Nephron progenitor cell (in vitro differentiated cells): ENCODE results near the gene CDC73.
"Not testable (repeated sequence)": the region's sequence is repeated elsewhere in the genome, so short reads cannot be mapped to it uniquely, and the experiment has no call there.

Experiments
- DNase-seq: peaks from one replicate; pipeline ENCODE4 v3.0.0; 2021
- H3K27ac Mint-ChIP-seq: 2 replicates; pipeline ENCODE4 v1.8.0; 2021; ENCODE audit warnings: mild to moderate bottlenecking, moderate library complexity, mixed read lengths
- H3K27me3 Mint-ChIP-seq: 2 replicates; pipeline ENCODE4 v1.8.0; 2021; ENCODE audit warnings: mild to moderate bottlenecking, low read depth, mixed read lengths; ENCODE audit not compliant: poor library complexity
- H3K36me3 Mint-ChIP-seq: 2 replicates; pipeline ENCODE4 v1.8.0; 2021; ENCODE audit warnings: low read depth, mixed read lengths
- H3K4me1 Mint-ChIP-seq: 2 replicates; pipeline ENCODE4 v1.8.0; 2021; ENCODE audit warnings: mixed read lengths
- H3K4me3 Mint-ChIP-seq: 2 replicates; pipeline ENCODE4 v1.8.0; 2021; ENCODE audit warnings: mild to moderate bottlenecking, moderate library complexity, mixed read lengths
- H3K9me3 Mint-ChIP-seq: 2 replicates; pipeline ENCODE4 v1.8.0; 2021; ENCODE audit warnings: mild to moderate bottlenecking, moderate library complexity, mixed read lengths
- TF ChIP-seq, protein P1 (sequence below): fragments of 200-600 bp; sonication (generic); IDR thresholded peaks from 2 replicates; pipeline ENCODE4 v1.5.0; 2021; ENCODE audit warnings: antibody characterized with exemption

CDC73 gene

DNA sequence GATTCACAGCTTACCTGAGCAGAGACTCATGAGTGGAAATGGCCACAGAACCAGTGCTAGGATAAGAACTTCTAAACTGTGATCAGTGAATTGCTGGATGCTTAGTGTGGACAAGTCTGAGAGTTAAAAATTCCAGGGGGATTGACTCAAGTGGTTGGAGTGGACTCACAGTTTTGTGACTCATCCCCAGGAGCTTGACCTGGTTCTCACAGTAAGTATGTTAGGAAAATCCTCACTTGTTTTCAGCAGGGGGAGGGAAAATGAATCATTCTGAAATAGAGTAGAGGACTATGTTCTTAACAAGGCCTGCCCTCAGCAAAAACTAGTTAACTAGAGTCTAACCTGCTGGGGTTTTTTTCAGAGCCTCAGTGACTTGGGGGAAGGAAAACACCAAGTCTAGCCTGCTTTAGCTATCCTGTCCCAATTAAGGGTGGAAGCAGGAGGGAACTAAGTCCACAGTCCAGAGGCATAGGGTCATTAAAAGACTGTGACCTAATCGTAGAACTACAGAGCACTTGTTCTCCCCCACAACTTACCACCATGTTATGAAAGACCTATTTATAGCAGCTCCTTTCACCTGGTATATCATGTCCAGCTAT, 6.1 kb upstream of the CDC73 start:
- no peak for DNase-seq
- TF ChIP-seq, protein P1, sequence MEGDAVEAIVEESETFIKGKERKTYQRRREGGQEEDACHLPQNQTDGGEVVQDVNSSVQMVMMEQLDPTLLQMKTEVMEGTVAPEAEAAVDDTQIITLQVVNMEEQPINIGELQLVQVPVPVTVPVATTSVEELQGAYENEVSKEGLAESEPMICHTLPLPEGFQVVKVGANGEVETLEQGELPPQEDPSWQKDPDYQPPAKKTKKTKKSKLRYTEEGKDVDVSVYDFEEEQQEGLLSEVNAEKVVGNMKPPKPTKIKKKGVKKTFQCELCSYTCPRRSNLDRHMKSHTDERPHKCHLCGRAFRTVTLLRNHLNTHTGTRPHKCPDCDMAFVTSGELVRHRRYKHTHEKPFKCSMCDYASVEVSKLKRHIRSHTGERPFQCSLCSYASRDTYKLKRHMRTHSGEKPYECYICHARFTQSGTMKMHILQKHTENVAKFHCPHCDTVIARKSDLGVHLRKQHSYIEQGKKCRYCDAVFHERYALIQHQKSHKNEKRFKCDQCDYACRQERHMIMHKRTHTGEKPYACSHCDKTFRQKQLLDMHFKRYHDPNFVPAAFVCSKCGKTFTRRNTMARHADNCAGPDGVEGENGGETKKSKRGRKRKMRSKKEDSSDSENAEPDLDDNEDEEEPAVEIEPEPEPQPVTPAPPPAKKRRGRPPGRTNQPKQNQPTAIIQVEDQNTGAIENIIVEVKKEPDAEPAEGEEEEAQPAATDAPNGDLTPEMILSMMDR, result no peak
- Mint-ChIP-seq H3K27me3 (peaks cover 9% of the 10 kb centered on the region), H3K27ac (no peak overlapping the region), H3K4me3 (no peak overlapping the region), H3K36me3 (no peaks in the 10 kb centered on the region), H3K4me1 (peaks cover 20% of the 10 kb centered on the region), H3K9me3 (no peaks in the 10 kb centered on the region)

DNA sequence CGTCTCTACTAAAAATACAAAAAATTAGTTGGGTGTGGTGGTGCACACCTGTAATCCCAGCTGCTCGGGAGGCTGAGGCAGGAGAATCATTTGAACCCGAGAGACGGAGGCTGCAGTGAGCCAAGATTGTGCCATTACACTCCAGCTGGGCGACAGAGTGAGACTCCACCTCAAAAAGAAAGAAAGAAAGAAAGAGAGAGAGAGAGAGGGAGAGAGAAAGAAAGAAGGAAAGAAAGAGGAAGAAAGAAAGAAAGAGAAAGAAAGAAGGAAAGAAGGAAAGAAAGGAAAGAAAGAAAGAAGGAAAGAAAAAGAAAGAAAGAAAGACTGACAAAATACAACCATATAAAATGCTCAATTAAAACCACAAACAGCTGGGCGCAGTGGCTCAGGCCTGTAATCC, 4.7 kb upstream of the CDC73 start:
- H3K27ac Mint-ChIP-seq, DNase-seq, H3K9me3 Mint-ChIP-seq, H3K36me3 Mint-ChIP-seq, H3K4me3 Mint-ChIP-seq: not testable (repeated sequence)
- Mint-ChIP-seq H3K27me3 (peaks cover 15% of the 10 kb centered on the region), H3K4me1 (peaks cover 16% of the 10 kb centered on the region)

DNA sequence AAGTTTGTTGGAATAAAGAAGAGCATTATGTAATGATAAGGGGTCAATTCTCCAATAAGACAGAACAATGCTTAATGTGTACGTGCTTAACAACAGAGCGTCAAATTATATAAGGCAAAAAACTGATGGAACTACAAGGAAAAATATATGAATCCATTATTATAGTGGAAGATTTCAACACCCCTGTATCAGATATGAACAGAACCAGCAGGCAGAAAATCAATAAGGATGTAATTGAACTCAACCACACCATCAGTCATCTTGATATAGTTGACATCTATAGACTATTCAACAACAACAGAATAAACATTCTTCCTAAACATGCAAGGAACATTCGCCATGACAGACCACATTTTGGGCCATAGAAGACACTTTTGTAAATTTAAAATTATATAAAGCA, 3.6 kb upstream of the CDC73 start:
- Mint-ChIP-seq H3K27me3 (peaks cover 15% of the 10 kb centered on the region), H3K36me3 (no peaks in the 10 kb centered on the region), H3K27ac (no peak overlapping the region), H3K4me1 (peaks cover 21% of the 10 kb centered on the region), H3K4me3 (no peak overlapping the region), H3K9me3 (no peaks in the 10 kb centered on the region)
- no peak for DNase-seq
- TF ChIP-seq, protein P1, result no peak

DNA sequence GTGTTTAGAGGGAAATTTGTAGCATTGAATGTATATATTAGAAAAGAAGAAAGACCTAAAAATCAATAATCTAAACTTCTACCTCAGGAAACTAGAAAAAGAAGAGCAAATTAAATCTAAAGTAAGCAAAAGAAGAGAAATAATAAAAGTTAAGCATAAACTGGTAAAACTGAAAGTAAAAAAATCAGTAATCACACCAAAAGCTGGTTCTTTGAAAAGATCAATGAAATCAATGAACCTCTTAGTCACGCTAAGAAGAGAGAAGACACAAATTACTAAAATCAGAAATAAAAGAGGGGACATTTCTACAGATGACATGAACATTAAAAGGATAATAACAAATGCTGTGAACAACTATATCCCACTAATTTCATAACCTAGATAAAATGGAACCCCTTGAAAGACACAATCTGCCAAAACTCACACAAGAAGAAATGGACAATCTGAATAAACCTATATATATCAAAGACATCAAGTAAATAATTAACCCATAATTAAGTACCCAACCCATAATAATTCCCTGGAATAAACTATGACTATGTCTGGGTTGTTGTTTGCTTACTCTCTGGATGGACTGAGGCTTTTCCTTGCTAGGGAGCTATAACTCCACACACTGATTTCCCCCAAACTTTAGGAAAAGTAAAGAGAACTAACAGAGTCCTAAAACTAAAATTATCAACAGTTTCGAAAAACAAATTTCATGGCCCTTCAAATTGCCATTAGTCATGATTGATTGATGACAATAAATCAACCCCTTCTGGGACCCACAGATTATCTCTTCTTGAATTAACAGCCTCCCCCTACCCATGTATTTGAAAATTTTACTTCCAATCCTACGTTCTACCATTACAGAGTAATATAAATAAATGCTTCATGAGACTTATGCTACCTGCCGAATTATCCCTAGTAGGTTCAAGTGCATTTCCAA, 2.8 kb upstream of the CDC73 start:
- Mint-ChIP-seq H3K4me3 (no peak overlapping the region), H3K27ac (no peak overlapping the region), H3K9me3 (no peaks in the 10 kb centered on the region), H3K4me1 (peaks cover 29% of the 10 kb centered on the region), H3K27me3 (peaks cover 15% of the 10 kb centered on the region), H3K36me3 (peaks cover under 1% of the 10 kb centered on the region)
- DNase-seq, result no peak
- TF ChIP-seq, protein P1, result no peak

DNA sequence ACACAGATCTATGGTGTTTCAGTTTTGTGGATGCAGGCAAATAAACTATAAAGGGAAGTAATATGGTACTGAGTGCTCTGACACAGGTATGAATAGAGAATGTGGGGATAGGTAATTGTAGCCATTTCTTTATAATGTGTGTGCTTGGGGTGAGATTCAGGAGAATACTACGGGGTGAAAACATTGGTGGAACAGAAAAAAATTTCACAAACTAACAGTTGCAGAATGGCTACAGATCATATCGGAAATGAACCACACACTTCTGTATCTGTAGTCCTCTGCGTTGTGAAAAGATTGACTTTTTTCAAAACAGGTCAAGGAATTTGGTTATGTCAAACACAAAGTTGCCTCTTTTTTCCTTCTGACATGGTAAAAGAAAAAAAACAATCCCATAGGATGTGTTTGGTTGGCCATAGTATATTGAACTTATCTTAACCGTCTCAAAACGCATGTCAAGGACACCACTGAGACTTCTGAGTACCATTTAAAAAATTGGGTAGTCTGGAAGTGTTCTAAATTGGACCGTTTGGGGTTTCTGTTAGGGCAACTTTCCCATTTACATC, 1.1 kb upstream of the CDC73 start:
- Mint-ChIP-seq H3K9me3 (no peaks in the 10 kb centered on the region), H3K27ac (no peak overlapping the region), H3K27me3 (peaks cover 15% of the 10 kb centered on the region), H3K36me3 (peaks cover 17% of the 10 kb centered on the region), H3K4me1 (peaks cover 34% of the 10 kb centered on the region), H3K4me3 (peak overlapping the region; percentile 96)
- DNase-seq, result no peak
- TF ChIP-seq, protein P1, result no peak

DNA sequence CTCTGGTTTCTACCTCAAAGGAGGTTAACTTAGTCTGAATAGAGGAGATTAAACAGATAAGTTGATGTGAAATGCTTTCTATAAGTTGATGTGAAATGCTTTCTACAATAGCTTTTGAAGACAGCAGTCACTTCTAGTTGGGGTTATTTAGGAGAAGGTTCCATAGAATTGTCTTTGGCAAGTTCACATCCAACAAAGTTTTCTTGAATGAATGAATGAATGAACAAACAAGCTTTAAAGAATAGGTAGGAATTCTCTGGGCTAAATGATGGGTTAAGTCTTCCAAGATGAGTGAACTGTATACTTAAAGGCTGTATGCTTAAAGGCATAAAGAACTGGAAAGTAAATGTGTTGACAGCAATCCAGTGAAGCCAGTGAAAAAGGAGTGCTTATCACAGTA, 1.9 kb downstream of the CDC73 start:
- peaks cover 40% of the 10 kb centered on the region for H3K36me3 Mint-ChIP-seq
- H3K4me3 Mint-ChIP-seq, result peak overlapping the region; percentile 96
- no peak for DNase-seq
- H3K27ac Mint-ChIP-seq, result no peak overlapping the region
- peaks cover 28% of the 10 kb centered on the region for H3K4me1 Mint-ChIP-seq
- no peaks in the 10 kb centered on the region for H3K9me3 Mint-ChIP-seq
- H3K27me3 Mint-ChIP-seq, result peaks cover 6% of the 10 kb centered on the region
- TF ChIP-seq, protein P1, result no peak
